ENCODE measurements around the gene GABRR2.

DNA sequence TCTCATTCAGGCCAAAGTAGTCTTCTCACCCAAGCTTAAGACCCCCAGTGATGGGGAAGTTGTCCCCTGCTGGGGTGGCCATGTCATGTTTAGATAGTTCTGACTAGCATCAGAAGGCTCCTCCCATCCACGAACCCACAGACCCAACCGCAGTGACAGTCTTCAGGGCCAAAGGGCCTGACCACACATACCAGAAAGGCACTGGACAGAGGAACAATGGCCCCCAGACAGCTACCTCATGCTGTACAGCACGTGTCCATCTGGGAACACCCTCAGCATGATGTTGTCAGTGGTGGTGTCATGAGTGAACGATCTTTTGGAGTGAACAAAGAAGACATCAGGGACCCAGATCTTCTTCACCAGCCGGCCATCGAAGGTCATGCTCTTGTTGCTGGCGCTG is 46.3 kb downstream of the GABRR2 start:
- TF ChIP-seq, protein P1, sequence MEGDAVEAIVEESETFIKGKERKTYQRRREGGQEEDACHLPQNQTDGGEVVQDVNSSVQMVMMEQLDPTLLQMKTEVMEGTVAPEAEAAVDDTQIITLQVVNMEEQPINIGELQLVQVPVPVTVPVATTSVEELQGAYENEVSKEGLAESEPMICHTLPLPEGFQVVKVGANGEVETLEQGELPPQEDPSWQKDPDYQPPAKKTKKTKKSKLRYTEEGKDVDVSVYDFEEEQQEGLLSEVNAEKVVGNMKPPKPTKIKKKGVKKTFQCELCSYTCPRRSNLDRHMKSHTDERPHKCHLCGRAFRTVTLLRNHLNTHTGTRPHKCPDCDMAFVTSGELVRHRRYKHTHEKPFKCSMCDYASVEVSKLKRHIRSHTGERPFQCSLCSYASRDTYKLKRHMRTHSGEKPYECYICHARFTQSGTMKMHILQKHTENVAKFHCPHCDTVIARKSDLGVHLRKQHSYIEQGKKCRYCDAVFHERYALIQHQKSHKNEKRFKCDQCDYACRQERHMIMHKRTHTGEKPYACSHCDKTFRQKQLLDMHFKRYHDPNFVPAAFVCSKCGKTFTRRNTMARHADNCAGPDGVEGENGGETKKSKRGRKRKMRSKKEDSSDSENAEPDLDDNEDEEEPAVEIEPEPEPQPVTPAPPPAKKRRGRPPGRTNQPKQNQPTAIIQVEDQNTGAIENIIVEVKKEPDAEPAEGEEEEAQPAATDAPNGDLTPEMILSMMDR (IDR thresholded peaks at IDR 0.05; ENCODE audit: poor library complexity, severe bottlenecking): no peak
- TF ChIP-seq, protein P2, sequence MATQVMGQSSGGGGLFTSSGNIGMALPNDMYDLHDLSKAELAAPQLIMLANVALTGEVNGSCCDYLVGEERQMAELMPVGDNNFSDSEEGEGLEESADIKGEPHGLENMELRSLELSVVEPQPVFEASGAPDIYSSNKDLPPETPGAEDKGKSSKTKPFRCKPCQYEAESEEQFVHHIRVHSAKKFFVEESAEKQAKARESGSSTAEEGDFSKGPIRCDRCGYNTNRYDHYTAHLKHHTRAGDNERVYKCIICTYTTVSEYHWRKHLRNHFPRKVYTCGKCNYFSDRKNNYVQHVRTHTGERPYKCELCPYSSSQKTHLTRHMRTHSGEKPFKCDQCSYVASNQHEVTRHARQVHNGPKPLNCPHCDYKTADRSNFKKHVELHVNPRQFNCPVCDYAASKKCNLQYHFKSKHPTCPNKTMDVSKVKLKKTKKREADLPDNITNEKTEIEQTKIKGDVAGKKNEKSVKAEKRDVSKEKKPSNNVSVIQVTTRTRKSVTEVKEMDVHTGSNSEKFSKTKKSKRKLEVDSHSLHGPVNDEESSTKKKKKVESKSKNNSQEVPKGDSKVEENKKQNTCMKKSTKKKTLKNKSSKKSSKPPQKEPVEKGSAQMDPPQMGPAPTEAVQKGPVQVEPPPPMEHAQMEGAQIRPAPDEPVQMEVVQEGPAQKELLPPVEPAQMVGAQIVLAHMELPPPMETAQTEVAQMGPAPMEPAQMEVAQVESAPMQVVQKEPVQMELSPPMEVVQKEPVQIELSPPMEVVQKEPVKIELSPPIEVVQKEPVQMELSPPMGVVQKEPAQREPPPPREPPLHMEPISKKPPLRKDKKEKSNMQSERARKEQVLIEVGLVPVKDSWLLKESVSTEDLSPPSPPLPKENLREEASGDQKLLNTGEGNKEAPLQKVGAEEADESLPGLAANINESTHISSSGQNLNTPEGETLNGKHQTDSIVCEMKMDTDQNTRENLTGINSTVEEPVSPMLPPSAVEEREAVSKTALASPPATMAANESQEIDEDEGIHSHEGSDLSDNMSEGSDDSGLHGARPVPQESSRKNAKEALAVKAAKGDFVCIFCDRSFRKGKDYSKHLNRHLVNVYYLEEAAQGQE (IDR thresholded peaks at IDR 0.05; ENCODE audit: borderline replicate concordance): no peak
- TF ChIP-seq RAD21 (conservative IDR thresholded peaks at IDR 0.05) (no peak), POLR2AphosphoS5 (IDR thresholded peaks at IDR 0.05) (no peak), EZH2 (IDR thresholded peaks at IDR 0.05; ENCODE audit: borderline replicate concordance, insufficient read depth, low read length, poor library complexity, severe bottlenecking) (no peak), EP300 (conservative IDR thresholded peaks at IDR 0.05; ENCODE audit: poor library complexity, severe bottlenecking) (no peak)
